Muscle layer of duodenum (tissue), 2 donors: Measurements from ENCODE around the gene BCAM.

Source experiments
- H3K27ac ChIP-seq: one replicate; pipeline ENCODE4 v1.7.0; 2013; ENCODE audit warnings: mild to moderate bottlenecking, low read length
- H3K27me3 ChIP-seq: one replicate; pipeline ENCODE4 v1.7.0; 2013; ENCODE audit warnings: low read depth, mild to moderate bottlenecking, control low read depth, low read length
- H3K36me3 ChIP-seq, 2 donors: one replicate each; pipeline ENCODE4 v1.7.0; 2013; ENCODE audit warnings: low read length in 2 of 2, control low read depth in 1 of 2, mild to moderate bottlenecking in 1 of 2; ENCODE audit not compliant: insufficient read depth in 2 of 2, control insufficient read depth in 1 of 2
- H3K4me1 ChIP-seq, 2 donors: one replicate each; pipeline ENCODE4 v1.7.0; 2013; ENCODE audit warnings: low read length in 2 of 2, mild to moderate bottlenecking in 2 of 2, control low read depth in 1 of 2, moderate library complexity in 1 of 2; ENCODE audit not compliant: insufficient read depth in 2 of 2, control insufficient read depth in 1 of 2
- H3K4me3 ChIP-seq, 2 donors: one replicate each; pipeline ENCODE4 v1.7.0; 2013; ENCODE audit warnings: low read length in 2 of 2, low read depth in 1 of 2, mild to moderate bottlenecking in 1 of 2
- H3K9me3 ChIP-seq, 2 donors: one replicate each; pipeline ENCODE4 v1.7.0; 2013; ENCODE audit warnings: low read length in 2 of 2, control low read depth in 1 of 2, mild to moderate bottlenecking in 1 of 2; ENCODE audit not compliant: control insufficient read depth in 1 of 2
- donor health status: healthy.

BCAM gene

DNA sequence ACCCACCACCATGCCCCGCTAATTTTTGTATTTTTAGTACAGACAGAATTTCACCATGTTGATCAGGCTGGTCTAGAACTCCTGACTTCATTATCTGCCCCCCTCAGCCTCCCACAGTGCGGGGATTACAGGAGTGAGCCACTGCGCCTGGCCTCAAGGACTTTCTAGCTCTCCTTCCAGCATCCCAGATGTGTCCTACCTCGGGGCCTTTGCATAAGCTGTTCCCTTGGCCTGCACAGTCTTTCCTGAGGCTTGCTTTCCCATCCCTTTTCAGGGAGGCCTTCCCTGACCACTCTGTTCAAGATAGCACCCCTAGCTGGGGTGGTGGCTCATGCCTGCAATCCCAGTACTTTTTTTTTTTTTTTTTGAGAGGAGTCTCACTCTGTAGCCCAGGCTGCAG lies 14.3 kb upstream of the BCAM start:
- no peaks in the 10 kb centered on the region for H3K36me3 ChIP-seq
- no peak overlapping the region for H3K4me3 ChIP-seq
- no peaks in the 10 kb centered on the region for H3K9me3 ChIP-seq
- H3K4me1 ChIP-seq = peaks cover 0 to 3% of the 10 kb centered on the region in 2 donors
- no peaks in the 10 kb centered on the region for H3K27me3 ChIP-seq
- H3K27ac ChIP-seq = no peak overlapping the region

GRCh38 chr19:44795398-44795987 lies 13.4 kb upstream of the BCAM start:
- no peak overlapping the region for H3K4me3 ChIP-seq
- H3K9me3 ChIP-seq = no peaks in the 10 kb centered on the region
- H3K4me1 ChIP-seq = peaks cover 0 to 4% of the 10 kb centered on the region in 2 donors
- H3K27ac ChIP-seq = no peak overlapping the region
- H3K36me3 ChIP-seq = no peaks in the 10 kb centered on the region
- H3K27me3 ChIP-seq = no peaks in the 10 kb centered on the region

GRCh38 chr19:44796701-44797115 lies 12.2 kb upstream of the BCAM start:
- Histone ChIP-seq H3K36me3 (no peaks in the 10 kb centered on the region), H3K4me3 (no peak overlapping the region), H3K4me1 (peaks cover 0 to 5% of the 10 kb centered on the region in 2 donors), H3K27me3 (no peaks in the 10 kb centered on the region), H3K9me3 (no peaks in the 10 kb centered on the region), H3K27ac (no peak overlapping the region)

DNA sequence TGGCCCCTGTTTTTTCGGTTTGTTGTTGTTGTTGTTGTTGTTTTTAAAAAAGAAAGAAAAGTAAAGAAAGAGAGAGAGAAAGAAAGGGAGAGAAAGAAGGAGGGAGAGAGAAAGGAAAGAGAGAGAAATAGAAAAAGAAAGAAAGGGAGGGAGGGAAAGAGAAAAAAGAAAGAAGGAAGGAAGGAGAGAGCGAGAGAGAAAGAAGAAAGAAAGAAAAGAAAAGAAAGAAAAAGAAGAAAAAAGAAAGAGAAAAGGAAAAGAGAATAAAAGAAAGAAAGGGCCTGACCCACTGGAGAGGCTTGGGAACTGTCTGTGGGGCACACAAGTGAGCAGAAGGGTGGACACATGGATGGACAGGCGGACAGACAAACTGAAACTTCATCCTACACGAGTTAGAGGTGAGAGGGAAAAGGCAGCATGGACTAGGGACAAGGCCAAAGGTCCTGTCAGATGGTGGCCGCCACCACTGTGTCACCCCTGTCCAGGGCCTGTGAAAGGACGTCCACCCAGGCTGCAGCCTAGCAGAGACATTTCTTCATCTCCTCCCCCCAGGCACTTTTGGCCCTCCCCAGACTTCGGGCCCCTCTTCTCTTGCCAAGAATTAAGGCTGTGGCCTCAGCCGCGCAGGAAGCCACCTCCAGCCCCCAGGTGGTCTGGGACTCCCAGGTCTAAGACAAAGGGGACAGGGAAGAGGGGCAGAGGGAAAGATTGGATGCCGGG lies 9.1 kb upstream of the BCAM start:
- no peak overlapping the region for H3K4me3 ChIP-seq
- peaks cover 0 to 5% of the 10 kb centered on the region in 2 donors for H3K4me1 ChIP-seq
- H3K9me3 ChIP-seq = no peaks in the 10 kb centered on the region
- no peak overlapping the region for H3K27ac ChIP-seq
- H3K27me3 ChIP-seq = no peaks in the 10 kb centered on the region
- peaks cover 0 to 3% of the 10 kb centered on the region in 2 donors for H3K36me3 ChIP-seq

DNA sequence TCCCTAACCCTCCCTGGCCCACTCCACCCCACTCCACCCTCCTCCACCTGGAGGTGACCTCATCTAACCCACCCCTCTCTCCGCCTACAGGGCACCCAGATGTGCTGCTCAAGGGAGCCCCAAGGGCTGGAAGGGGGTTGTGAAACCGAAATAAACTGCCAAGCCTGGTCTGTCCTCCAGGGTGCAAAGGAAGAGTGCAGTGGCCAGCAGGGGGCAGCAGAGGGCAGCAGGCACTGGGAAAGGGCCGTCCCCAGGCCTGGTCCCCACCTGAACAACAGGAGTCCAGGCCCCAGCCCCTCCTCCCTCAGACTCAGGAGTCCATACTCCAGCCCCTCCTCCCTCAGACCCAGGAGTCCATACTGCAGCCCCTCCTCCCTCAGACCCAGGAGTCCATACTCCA lies 8.4 kb upstream of the BCAM start:
- Histone ChIP-seq H3K4me1 (peaks cover 0 to 5% of the 10 kb centered on the region in 2 donors), H3K27ac (no peak overlapping the region), H3K27me3 (no peaks in the 10 kb centered on the region)

GRCh38 chr19:44803442-44804428 lies 5.2 kb upstream of the BCAM start:
- no peak overlapping the region for H3K4me3 ChIP-seq
- H3K27ac ChIP-seq = no peak overlapping the region
- H3K4me1 ChIP-seq = peaks cover 0 to 12% of the 10 kb centered on the region in 2 donors
- H3K27me3 ChIP-seq = no peaks in the 10 kb centered on the region
- no peaks in the 10 kb centered on the region for H3K9me3 ChIP-seq
- H3K36me3 ChIP-seq = peaks cover 0 to 3% of the 10 kb centered on the region in 2 donors

More for the DNA sequence above, 8.4 kb upstream of the BCAM start:
- H3K4me3 ChIP-seq = no peak overlapping the region
- H3K36me3 ChIP-seq = peaks cover 0 to 3% of the 10 kb centered on the region in 2 donors
- no peaks in the 10 kb centered on the region for H3K9me3 ChIP-seq

DNA sequence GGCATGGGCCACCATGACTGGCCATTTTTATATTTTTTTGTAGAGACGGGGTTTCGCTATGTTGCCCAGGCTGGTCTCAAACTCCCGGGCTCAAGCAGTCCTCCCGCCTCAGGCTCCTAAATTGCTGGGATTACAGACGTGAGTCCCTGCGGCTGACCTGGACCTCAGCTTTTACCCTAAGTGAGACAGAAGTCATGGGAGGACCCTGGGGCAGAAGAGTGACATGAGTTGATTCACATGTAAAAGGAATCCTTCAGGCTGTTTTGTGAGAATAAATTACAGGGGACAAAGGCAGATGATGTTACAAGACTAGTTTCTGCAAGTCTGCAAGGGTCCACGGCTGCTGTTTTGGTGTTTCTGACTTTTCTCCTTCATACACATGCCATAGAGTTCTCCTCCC lies 2.6 kb upstream of the BCAM start:
- H3K4me1 ChIP-seq = peaks cover 0 to 21% of the 10 kb centered on the region in 2 donors
- no peak overlapping the region for H3K4me3 ChIP-seq
- no peak overlapping the region for H3K27ac ChIP-seq
- no peaks in the 10 kb centered on the region for H3K9me3 ChIP-seq
- peaks cover 0 to 3% of the 10 kb centered on the region in 2 donors for H3K36me3 ChIP-seq
- no peaks in the 10 kb centered on the region for H3K27me3 ChIP-seq

DNA sequence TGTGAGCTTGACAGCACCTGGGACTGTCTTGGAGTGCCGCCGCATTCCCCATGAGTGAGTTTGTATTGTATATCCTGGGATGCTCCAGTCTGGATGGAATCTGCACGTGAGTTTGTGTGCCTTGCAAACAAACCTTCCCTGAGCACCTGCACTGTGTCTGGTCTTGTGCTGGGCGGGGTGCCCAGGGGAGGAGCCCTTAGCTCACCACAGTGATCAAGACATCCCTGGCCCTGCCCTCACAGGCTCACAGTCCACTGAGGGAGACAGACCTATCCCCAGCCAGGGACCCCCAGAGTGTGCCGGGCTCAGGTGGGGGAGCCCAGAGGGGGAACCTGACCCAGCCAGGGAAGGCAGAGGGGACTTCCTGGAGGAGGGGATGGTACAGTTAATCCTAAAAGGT lies 1.7 kb upstream of the BCAM start:
- peaks cover 0 to 3% of the 10 kb centered on the region in 2 donors for H3K36me3 ChIP-seq
- H3K27me3 ChIP-seq = no peaks in the 10 kb centered on the region
- no peak overlapping the region for H3K4me3 ChIP-seq
- peaks cover 0 to 21% of the 10 kb centered on the region in 2 donors for H3K4me1 ChIP-seq
- H3K27ac ChIP-seq = no peak overlapping the region
- no peaks in the 10 kb centered on the region for H3K9me3 ChIP-seq

GRCh38 chr19:44807652-44808462 lies 1.0 kb upstream of the BCAM start:
- H3K4me3 ChIP-seq = peak overlapping the region in 1 of 2 donors; percentile 67
- H3K27me3 ChIP-seq = no peaks in the 10 kb centered on the region
- H3K36me3 ChIP-seq = no peaks in the 10 kb centered on the region

GRCh38 chr19:44809577-44810233 lies 802 bp downstream of the BCAM start:
- Histone ChIP-seq H3K9me3 (no peaks in the 10 kb centered on the region), H3K36me3 (no peaks in the 10 kb centered on the region), H3K27ac (no peak overlapping the region), H3K4me1 (peaks cover 0 to 21% of the 10 kb centered on the region in 2 donors), H3K4me3 (peak overlapping the region; percentile 56 to 67), H3K27me3 (no peaks in the 10 kb centered on the region)

More at GRCh38 chr19:44807652-44808462, 1.0 kb upstream of the BCAM start:
- H3K4me1 ChIP-seq = peaks cover 0 to 21% of the 10 kb centered on the region in 2 donors
- no peaks in the 10 kb centered on the region for H3K9me3 ChIP-seq
- no peak overlapping the region for H3K27ac ChIP-seq
